Measurements from ENCODE around the gene PSME3IP1. TPM values are rescaled to one million over a fixed set of nuclear protein-coding genes. Genes with fewer than 3 reads are reported as not detected.

The PSME3IP1 gene
- total and polyA plus RNA-seq, 2 experiments from 2014 or later, result 78.0 to 105 TPM

DNA sequence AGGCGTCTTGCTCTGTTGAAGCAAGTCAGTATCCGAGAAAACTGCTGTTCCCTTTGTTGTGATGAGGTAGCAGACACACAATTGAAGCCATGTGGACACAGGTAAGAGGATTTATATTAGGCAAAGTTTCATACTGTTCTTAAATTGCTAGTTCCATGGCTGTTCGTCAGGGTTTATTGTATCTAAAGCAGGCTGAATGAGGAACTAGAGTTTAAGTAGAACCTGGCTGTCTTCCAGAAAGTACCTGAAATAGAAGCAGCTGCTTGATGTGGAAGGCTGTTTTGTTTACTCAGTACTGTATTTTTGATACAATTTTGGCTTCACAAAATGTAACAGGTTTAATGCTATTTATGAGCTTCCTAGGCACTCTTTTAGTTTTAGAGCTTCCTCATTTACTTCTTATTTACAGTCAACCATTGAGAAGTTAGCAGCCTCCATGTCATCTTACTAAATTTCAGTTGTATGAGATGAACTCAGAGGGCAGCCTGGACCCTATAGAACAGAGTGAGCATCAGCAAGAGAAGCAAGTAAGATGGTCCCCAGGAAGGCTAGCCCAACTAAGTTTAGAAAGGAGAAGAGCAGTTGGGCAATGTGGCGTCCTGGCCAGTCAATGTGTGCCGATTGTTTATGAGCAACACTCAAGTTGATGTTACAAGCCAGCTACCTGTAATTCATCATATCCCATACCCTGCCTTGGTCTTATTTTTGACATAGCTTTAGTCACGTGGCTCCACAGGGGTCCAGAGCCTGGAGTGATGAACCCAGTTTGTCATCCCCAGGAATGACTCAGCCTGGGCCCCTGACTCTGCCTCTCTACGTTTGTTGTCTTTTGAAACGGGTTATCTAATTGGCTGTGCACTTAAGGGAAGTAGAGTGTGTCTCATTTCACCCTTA lies 49.5 kb upstream of the PSME3IP1 start (continued):
- TF ChIP-seq, protein P1, sequence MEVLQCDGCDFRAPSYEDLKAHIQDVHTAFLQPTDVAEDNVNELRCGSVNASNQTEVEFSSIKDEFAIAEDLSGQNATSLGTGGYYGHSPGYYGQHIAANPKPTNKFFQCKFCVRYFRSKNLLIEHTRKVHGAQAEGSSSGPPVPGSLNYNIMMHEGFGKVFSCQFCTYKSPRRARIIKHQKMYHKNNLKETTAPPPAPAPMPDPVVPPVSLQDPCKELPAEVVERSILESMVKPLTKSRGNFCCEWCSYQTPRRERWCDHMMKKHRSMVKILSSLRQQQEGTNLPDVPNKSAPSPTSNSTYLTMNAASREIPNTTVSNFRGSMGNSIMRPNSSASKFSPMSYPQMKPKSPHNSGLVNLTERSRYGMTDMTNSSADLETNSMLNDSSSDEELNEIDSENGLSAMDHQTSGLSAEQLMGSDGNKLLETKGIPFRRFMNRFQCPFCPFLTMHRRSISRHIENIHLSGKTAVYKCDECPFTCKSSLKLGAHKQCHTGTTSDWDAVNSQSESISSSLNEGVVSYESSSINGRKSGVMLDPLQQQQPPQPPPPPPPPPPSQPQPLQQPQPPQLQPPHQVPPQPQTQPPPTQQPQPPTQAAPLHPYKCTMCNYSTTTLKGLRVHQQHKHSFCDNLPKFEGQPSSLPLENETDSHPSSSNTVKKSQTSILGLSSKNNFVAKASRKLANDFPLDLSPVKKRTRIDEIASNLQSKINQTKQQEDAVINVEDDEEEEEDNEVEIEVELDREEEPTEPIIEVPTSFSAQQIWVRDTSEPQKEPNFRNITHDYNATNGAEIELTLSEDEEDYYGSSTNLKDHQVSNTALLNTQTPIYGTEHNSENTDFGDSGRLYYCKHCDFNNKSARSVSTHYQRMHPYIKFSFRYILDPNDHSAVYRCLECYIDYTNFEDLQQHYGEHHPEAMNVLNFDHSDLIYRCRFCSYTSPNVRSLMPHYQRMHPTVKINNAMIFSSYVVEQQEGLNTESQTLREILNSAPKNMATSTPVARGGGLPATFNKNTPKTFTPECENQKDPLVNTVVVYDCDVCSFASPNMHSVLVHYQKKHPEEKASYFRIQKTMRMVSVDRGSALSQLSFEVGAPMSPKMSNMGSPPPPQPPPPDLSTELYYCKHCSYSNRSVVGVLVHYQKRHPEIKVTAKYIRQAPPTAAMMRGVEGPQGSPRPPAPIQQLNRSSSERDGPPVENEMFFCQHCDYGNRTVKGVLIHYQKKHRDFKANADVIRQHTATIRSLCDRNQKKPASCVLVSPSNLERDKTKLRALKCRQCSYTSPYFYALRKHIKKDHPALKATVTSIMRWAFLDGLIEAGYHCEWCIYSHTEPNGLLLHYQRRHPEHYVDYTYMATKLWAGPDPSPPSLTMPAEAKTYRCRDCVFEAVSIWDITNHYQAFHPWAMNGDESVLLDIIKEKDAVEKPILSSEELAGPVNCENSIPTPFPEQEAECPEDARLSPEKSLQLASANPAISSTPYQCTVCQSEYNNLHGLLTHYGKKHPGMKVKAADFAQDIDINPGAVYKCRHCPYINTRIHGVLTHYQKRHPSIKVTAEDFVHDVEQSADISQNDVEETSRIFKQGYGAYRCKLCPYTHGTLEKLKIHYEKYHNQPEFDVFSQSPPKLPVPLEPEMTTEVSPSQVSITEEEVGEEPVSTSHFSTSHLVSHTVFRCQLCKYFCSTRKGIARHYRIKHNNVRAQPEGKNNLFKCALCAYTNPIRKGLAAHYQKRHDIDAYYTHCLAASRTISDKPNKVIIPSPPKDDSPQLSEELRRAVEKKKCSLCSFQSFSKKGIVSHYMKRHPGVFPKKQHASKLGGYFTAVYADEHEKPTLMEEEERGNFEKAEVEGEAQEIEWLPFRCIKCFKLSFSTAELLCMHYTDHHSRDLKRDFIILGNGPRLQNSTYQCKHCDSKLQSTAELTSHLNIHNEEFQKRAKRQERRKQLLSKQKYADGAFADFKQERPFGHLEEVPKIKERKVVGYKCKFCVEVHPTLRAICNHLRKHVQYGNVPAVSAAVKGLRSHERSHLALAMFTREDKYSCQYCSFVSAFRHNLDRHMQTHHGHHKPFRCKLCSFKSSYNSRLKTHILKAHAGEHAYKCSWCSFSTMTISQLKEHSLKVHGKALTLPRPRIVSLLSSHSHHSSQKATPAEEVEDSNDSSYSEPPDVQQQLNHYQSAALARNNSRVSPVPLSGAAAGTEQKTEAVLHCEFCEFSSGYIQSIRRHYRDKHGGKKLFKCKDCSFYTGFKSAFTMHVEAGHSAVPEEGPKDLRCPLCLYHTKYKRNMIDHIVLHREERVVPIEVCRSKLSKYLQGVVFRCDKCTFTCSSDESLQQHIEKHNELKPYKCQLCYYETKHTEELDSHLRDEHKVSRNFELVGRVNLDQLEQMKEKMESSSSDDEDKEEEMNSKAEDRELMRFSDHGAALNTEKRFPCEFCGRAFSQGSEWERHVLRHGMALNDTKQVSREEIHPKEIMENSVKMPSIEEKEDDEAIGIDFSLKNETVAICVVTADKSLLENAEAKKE (CRISPR knock-in tag; IDR thresholded peaks at IDR 0.05), result no peak
- TF ChIP-seq CREB1 (CRISPR knock-in tag; IDR thresholded peaks at IDR 0.05; ENCODE audit: low read depth), result no peak
- TF ChIP-seq, protein P2, sequence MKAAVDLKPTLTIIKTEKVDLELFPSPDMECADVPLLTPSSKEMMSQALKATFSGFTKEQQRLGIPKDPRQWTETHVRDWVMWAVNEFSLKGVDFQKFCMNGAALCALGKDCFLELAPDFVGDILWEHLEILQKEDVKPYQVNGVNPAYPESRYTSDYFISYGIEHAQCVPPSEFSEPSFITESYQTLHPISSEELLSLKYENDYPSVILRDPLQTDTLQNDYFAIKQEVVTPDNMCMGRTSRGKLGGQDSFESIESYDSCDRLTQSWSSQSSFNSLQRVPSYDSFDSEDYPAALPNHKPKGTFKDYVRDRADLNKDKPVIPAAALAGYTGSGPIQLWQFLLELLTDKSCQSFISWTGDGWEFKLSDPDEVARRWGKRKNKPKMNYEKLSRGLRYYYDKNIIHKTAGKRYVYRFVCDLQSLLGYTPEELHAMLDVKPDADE (IDR thresholded peaks at IDR 0.05), result no peak
- TF ChIP-seq, protein P3, sequence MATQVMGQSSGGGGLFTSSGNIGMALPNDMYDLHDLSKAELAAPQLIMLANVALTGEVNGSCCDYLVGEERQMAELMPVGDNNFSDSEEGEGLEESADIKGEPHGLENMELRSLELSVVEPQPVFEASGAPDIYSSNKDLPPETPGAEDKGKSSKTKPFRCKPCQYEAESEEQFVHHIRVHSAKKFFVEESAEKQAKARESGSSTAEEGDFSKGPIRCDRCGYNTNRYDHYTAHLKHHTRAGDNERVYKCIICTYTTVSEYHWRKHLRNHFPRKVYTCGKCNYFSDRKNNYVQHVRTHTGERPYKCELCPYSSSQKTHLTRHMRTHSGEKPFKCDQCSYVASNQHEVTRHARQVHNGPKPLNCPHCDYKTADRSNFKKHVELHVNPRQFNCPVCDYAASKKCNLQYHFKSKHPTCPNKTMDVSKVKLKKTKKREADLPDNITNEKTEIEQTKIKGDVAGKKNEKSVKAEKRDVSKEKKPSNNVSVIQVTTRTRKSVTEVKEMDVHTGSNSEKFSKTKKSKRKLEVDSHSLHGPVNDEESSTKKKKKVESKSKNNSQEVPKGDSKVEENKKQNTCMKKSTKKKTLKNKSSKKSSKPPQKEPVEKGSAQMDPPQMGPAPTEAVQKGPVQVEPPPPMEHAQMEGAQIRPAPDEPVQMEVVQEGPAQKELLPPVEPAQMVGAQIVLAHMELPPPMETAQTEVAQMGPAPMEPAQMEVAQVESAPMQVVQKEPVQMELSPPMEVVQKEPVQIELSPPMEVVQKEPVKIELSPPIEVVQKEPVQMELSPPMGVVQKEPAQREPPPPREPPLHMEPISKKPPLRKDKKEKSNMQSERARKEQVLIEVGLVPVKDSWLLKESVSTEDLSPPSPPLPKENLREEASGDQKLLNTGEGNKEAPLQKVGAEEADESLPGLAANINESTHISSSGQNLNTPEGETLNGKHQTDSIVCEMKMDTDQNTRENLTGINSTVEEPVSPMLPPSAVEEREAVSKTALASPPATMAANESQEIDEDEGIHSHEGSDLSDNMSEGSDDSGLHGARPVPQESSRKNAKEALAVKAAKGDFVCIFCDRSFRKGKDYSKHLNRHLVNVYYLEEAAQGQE (IDR thresholded peaks at IDR 0.05; ENCODE audit: unreplicated experiment), result no peak
- no peak for TF ChIP-seq STAT1 (IDR thresholded peaks at IDR 0.05; ENCODE audit: unreplicated experiment)
- no peak for TF ChIP-seq NANOG (IDR thresholded peaks at IDR 0.05; ENCODE audit: borderline replicate concordance)
- TF ChIP-seq, protein P4, sequence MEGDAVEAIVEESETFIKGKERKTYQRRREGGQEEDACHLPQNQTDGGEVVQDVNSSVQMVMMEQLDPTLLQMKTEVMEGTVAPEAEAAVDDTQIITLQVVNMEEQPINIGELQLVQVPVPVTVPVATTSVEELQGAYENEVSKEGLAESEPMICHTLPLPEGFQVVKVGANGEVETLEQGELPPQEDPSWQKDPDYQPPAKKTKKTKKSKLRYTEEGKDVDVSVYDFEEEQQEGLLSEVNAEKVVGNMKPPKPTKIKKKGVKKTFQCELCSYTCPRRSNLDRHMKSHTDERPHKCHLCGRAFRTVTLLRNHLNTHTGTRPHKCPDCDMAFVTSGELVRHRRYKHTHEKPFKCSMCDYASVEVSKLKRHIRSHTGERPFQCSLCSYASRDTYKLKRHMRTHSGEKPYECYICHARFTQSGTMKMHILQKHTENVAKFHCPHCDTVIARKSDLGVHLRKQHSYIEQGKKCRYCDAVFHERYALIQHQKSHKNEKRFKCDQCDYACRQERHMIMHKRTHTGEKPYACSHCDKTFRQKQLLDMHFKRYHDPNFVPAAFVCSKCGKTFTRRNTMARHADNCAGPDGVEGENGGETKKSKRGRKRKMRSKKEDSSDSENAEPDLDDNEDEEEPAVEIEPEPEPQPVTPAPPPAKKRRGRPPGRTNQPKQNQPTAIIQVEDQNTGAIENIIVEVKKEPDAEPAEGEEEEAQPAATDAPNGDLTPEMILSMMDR (conservative IDR thresholded peaks at IDR 0.05; ENCODE audit: low read depth in 2 of 2), result no peak

All from GM23338 (cell line).